A549 (cell line): ENCODE data around the gene LMO1. TPM values are rescaled to one million over a fixed set of nuclear protein-coding genes. Genes with fewer than 3 reads are reported as not detected.

Source experiments
- ATAC-seq, 2 experiments: fragments of 200-7000 bp in 1 of 2; fragments of >200 bp in 1 of 2; cut with Nextera tagmentation in 1 of 2; cut with Tn5 transposase in 1 of 2; 3 replicates each; pipeline versions ENCODE4 v1.8.0 to v1.9.1; 2018 to 2020; ENCODE audit warnings: mild to moderate bottlenecking in 1 of 2, moderate library complexity in 1 of 2
- CTCF ChIA-PET: fragments of 300-600 bp; sonication (Branson Sonifier 250); formaldehyde crosslinking; extraction: SDS; loops from one replicate; lab custom pipeline; 2021; ENCODE audit warnings: antibody characterized with exemption, inconsistent platforms; lab: Yijun Ruan, JAX
- POLR2A ChIA-PET: fragments of 350-600 bp; formaldehyde crosslinking; extraction: SDS; loops from one replicate; lab custom pipeline; 2021; ENCODE audit warnings: antibody characterized with exemption, inconsistent platforms; lab: Yijun Ruan, JAX
- DNase-seq, 2 experiments: peaks; one replicate each; pipeline versions ENCODE4 v3.0.0 to v3.0.0-alpha.2; 2011 to 2016; ENCODE audit warnings: low read depth in 1 of 2, low spot score in 1 of 2
- FAIRE-seq: peaks from 2 replicates; lab custom pipeline; 2011; peaks lifted over from hg19 to GRCh38; lab: Jason Lieb, UNC
- H3K27ac ChIP-seq, 2 experiments: fragments of >200 bp; sonication (Bioruptor Twin); formaldehyde crosslinking; 3 replicates each; pipeline ENCODE4 v1.5.1; 2016 to 2017
- H3K4me1 ChIP-seq: fragments of >200 bp; sonication (Bioruptor Twin); formaldehyde crosslinking; 3 replicates; pipeline ENCODE4 v1.6.1; 2016
- H3K4me2 ChIP-seq: fragments of >200 bp; sonication (Bioruptor Twin); formaldehyde crosslinking; 3 replicates; pipeline ENCODE4 v1.6.1; 2016
- H3K4me3 ChIP-seq: fragments of >200 bp; sonication (Bioruptor Twin); formaldehyde crosslinking; 3 replicates; pipeline ENCODE4 v1.5.1; 2016
- H3K9me3 ChIP-seq: fragments of >200 bp; sonication (Bioruptor Twin); formaldehyde crosslinking; 3 replicates; pipeline ENCODE4 v1.6.1; 2016
- BHLHE40 ChIP-seq: IDR thresholded peaks from 2 replicates; pipeline ENCODE4 v1.6.1; 2012; ENCODE audit warnings: low read depth, low read length, inconsistent platforms
- CBX2 ChIP-seq: fragments of 200-600 bp; sonication (generic); IDR thresholded peaks from 2 replicates; pipeline ENCODE4 v1.6.1; 2016; ENCODE audit warnings: low read depth, mild to moderate bottlenecking, borderline replicate concordance
- CHD2 ChIP-seq: fragments of 150-350 bp; IDR thresholded peaks from 2 replicates; pipeline ENCODE4 v1.6.1; 2014; ENCODE audit warnings: low read length; ENCODE audit not compliant: partially characterized antibody
- CHD4 ChIP-seq: fragments of 200-600 bp; sonication (generic); IDR thresholded peaks from 2 replicates; pipeline ENCODE4 v1.6.1; 2016; ENCODE audit warnings: antibody characterized with exemption, mild to moderate bottlenecking, borderline replicate concordance
- CTCF ChIP-seq: fragments of >200 bp; sonication (Bioruptor Twin); formaldehyde crosslinking; IDR thresholded peaks from 3 replicates; pipeline ENCODE4 v1.5.1; 2016
- E2F6 ChIP-seq: IDR thresholded peaks from 2 replicates; pipeline ENCODE4 v1.6.1; 2012; ENCODE audit warnings: low read depth, borderline replicate concordance
- EHMT2 ChIP-seq: fragments of 200-600 bp; sonication (generic); IDR thresholded peaks from 2 replicates; pipeline ENCODE4 v1.6.1; 2016; ENCODE audit warnings: antibody characterized with exemption, low read depth, mild to moderate bottlenecking, moderate library complexity
- ELK1 ChIP-seq: fragments of 150-350 bp; IDR thresholded peaks from 2 replicates; pipeline ENCODE4 v1.6.1; 2014; ENCODE audit warnings: low read depth, mild to moderate bottlenecking, low read length
- EP300 ChIP-seq, 2 experiments: fragments of >200 bp; sonication (Bioruptor Twin); formaldehyde crosslinking; IDR thresholded peaks; 2 replicates in 1 of 2; 3 replicates in 1 of 2; pipeline ENCODE4 v1.6.1; 2016 to 2017
- ESRRA ChIP-seq: fragments of 150-350 bp; IDR thresholded peaks from 2 replicates; pipeline ENCODE4 v1.6.1; 2014; ENCODE audit warnings: mild to moderate bottlenecking, low read length, borderline replicate concordance
- HDAC2 ChIP-seq: fragments of 200-600 bp; sonication (generic); IDR thresholded peaks from 2 replicates; pipeline ENCODE4 v1.6.1; 2016
- HEYL ChIP-seq: fragments of 250-450 bp; sonication (Bioruptor Pico); IDR thresholded peaks from 2 replicates; pipeline ENCODE4 v1.8.0; 2021; ENCODE audit warnings: mild to moderate bottlenecking, moderate library complexity
- HOXA7 ChIP-seq: fragments of 250-450 bp; sonication (Bioruptor Pico); IDR thresholded peaks from 2 replicates; pipeline ENCODE4 v1.5.0; 2020; ENCODE audit warnings: mild to moderate bottlenecking, moderate library complexity
- KDM5A ChIP-seq: fragments of 200-600 bp; sonication (generic); IDR thresholded peaks from 2 replicates; pipeline ENCODE4 v1.6.1; 2016; ENCODE audit warnings: antibody characterized with exemption, mild to moderate bottlenecking
- MAX ChIP-seq: IDR thresholded peaks from 2 replicates; pipeline ENCODE4 v1.6.1; 2012
- MAZ ChIP-seq: fragments of 150-350 bp; IDR thresholded peaks from 2 replicates; pipeline ENCODE4 v1.6.1; 2014; ENCODE audit warnings: antibody characterized with exemption, low read depth, low read length, borderline replicate concordance
- MYC ChIP-seq: IDR thresholded peaks from 2 replicates; pipeline ENCODE4 v1.6.1; 2012; ENCODE audit warnings: mild to moderate bottlenecking, inconsistent platforms, low read length, improper control_type of control experiment, borderline replicate concordance
- NFE2L2 ChIP-seq: fragments of 150-350 bp; conservative IDR thresholded peaks from 2 replicates; pipeline ENCODE4 v1.6.1; 2014; ENCODE audit warnings: low read length
- NPAS2 ChIP-seq: fragments of 250-450 bp; sonication (Bioruptor Pico); IDR thresholded peaks from 2 replicates; pipeline ENCODE4 v1.8.0; 2022; ENCODE audit warnings: mild to moderate bottlenecking, moderate library complexity, borderline replicate concordance
- NR3C1 ChIP-seq: fragments of >200 bp; sonication (Bioruptor Twin); formaldehyde crosslinking; IDR thresholded peaks from 3 replicates; pipeline ENCODE4 v1.6.1; 2017
- PBX3 ChIP-seq: IDR thresholded peaks from 2 replicates; pipeline ENCODE4 v1.6.1; 2012
- PHF8 ChIP-seq: fragments of 200-600 bp; sonication (generic); IDR thresholded peaks from 2 replicates; pipeline ENCODE4 v1.6.1; 2016; ENCODE audit warnings: low read depth, mild to moderate bottlenecking, antibody characterized with exemption, moderate library complexity, borderline replicate concordance
- POLR2A ChIP-seq: IDR thresholded peaks from 2 replicates; pipeline ENCODE4 v1.6.1; 2012; ENCODE audit warnings: mild to moderate bottlenecking, low read length
- RAD21 ChIP-seq, 2 experiments: fragments of >200 bp in 1 of 2; sonication (Bioruptor Twin) in 1 of 2; formaldehyde crosslinking in 1 of 2; IDR thresholded peaks in 1 of 2; conservative IDR thresholded peaks in 1 of 2; 2 replicates in 1 of 2; 3 replicates in 1 of 2; pipeline ENCODE4 v1.6.1; 2012 to 2018; ENCODE audit warnings: inconsistent platforms in 1 of 2
- RARB ChIP-seq: fragments of 250-450 bp; sonication (Bioruptor Pico); IDR thresholded peaks from 2 replicates; pipeline ENCODE4 v1.8.0; 2021; ENCODE audit warnings: mild to moderate bottlenecking, moderate library complexity
- RCOR1 ChIP-seq: fragments of 150-350 bp; IDR thresholded peaks from 2 replicates; pipeline ENCODE4 v1.6.1; 2014; ENCODE audit warnings: antibody characterized with exemption, low read length, low read depth
- SMC3 ChIP-seq: fragments of >200 bp; sonication (Bioruptor Twin); formaldehyde crosslinking; IDR thresholded peaks from 3 replicates; pipeline ENCODE4 v1.6.1; 2018; ENCODE audit warnings: inconsistent platforms
- TFCP2L1 ChIP-seq: fragments of 250-450 bp; sonication (Bioruptor Pico); IDR thresholded peaks from 2 replicates; pipeline ENCODE4 v1.5.0; 2021; ENCODE audit warnings: mild to moderate bottlenecking
- USF2 ChIP-seq: fragments of 450-650 bp; IDR thresholded peaks from 2 replicates; pipeline ENCODE4 v1.6.1; 2014; ENCODE audit warnings: antibody characterized with exemption
- ZC3H11A ChIP-seq: fragments of 450-650 bp; IDR thresholded peaks from 2 replicates; pipeline ENCODE4 v1.6.1; 2014; ENCODE audit warnings: antibody characterized with exemption, mild to moderate bottlenecking
- ZNF302 ChIP-seq: fragments of 250-450 bp; sonication (Bioruptor Pico); IDR thresholded peaks from 2 replicates; pipeline ENCODE4 v1.9.0; 2021; ENCODE audit warnings: inconsistent platforms, mild to moderate bottlenecking, moderate library complexity
- ZSCAN20 ChIP-seq: fragments of 250-450 bp; sonication (Bioruptor Pico); IDR thresholded peaks from 2 replicates; pipeline ENCODE4 v1.8.0; 2022; ENCODE audit warnings: mild to moderate bottlenecking, moderate library complexity
- WGBS: methylation state at CpG from one replicate; pipeline ENCODE4 v1.1.6; 2017; ENCODE audit errors: missing lambda C conversion rate; 5-methylcytosine and 5-hydroxymethylcytosine counted together
- polyA plus RNA-seq, 4 experiments: library from polyadenylated mRNA; depleted of rRNA in 3 of 4; stranded (reverse); fragments of >200 nt; fragmentation: RNase III in 1 of 4; extraction: RNeasy Plus Mini Kit Qiagen cat#74134 plus additional on column Dnase treatment in 1 of 4; gene quantifications; 2 replicates in 3 of 4; 3 replicates in 1 of 4; pipeline ENCODE4 v1.2.3, GENCODE V29; 2011 to 2017

Gene LMO1
- polyA plus RNA-seq, 2 of the 4 experiments (the other 2 are of a cell fraction) = 0.18 to 2.7 TPM

- TF ChIP-seq PBX3 (no peak), POLR2A (peak; percentile 24; the same call in 1 of the 2 replicates), RAD21 (conservative IDR thresholded peaks at IDR 0.05 in 1 of 2, IDR thresholded peaks at IDR 0.05 in 1 of 2) (no peak), EHMT2 (no peak), MAZ (no peak), MYC (0 out of 2 replicates have a peak, but pooled peaks have one; percentile 2), EP300 (IDR thresholded peaks at IDR 0.05) (no peak), HDAC2 (no peak), NFE2L2 (no peak), CHD2 (no peak), CTCF (peak; percentile 39; the same call in 2 of the 3 replicates), MAX (no peak), RCOR1 (no peak), NPAS2 (CRISPR knock-in tag) (no peak)
These were observed 29.3 kb downstream of the LMO1 start (continued) for GRCh38 chr11:8234425-8234821.

- POLR2A ChIA-PET = no interaction called here
- Histone ChIP-seq H3K4me3 (peak overlapping the region; percentile 29; the same call in 2 of the 3 replicates), H3K9me3 (no peaks in the 10 kb centered on the region), H3K4me2 (peak overlapping the region; percentile 86), H3K4me1 (peaks cover 36% of the 10 kb centered on the region), H3K27ac (peak overlapping the region; percentile 85 to 93)
- peak; percentile 51 to 78 for DNase-seq
- WGBS = 77% methylated on average over 8 of the region's 11 CpGs
- no peak for FAIRE-seq
- CTCF ChIA-PET = interaction anchor here (1.0 to 20.9 kb wide), 13 partner anchors 9 to 334 kb away, joined by 3 to 424 read pairs (median 6); partner anchors contain the start of gene LMO1
- peak; percentile 87 to 88 for ATAC-seq
- TF ChIP-seq RARB (CRISPR knock-in tag) (no peak), ESRRA (peak; percentile 13; the same call in 1 of the 2 replicates), NR3C1 (no peak), ZNF302 (CRISPR knock-in tag) (no peak), HOXA7 (no peak), USF2 (no peak), CBX2 (no peak), BHLHE40 (no peak), ZC3H11A (no peak), CTCF (no peak), TFCP2L1 (CRISPR knock-in tag) (no peak), ELK1 (no peak), POLR2A (no peak), HEYL (no peak), KDM5A (no peak), CHD4 (no peak), PHF8 (no peak), E2F6 (peak; percentile 32; the same call in 1 of the 2 replicates), MAZ (no peak), ZSCAN20 (CRISPR knock-in tag) (no peak), SMC3 (no peak)
These were observed 29.8 kb downstream of the LMO1 start for GRCh38 chr11:8233691-8234424.
